GM12891 (cell line): Measurements from ENCODE around the gene IMPA2.

ENCODE experiments used
- DNase-seq: peaks from one replicate; pipeline ENCODE4 v3.0.0; 2011; ENCODE audit warnings: low spot score; ENCODE audit not compliant: insufficient read length
- FAIRE-seq: peaks from 2 replicates; lab custom pipeline; 2011; peaks lifted over from hg19 to GRCh38; lab: Jason Lieb, UNC
- PAX5 ChIP-seq: IDR thresholded peaks from 2 replicates; pipeline ENCODE4 v1.6.1; 2011; ENCODE audit warnings: low read length, moderate library complexity, mild to moderate bottlenecking; ENCODE audit not compliant: insufficient read depth, severe bottlenecking
- POLR2A ChIP-seq: IDR thresholded peaks from 2 replicates; pipeline ENCODE4 v1.6.1; 2011; ENCODE audit warnings: low read depth, low read length, control low read depth
- POLR2AphosphoS5 ChIP-seq: IDR thresholded peaks from 2 replicates; pipeline ENCODE4 v1.6.1; 2011; ENCODE audit warnings: low read depth, low read length, control low read depth
- POU2F2 ChIP-seq: IDR thresholded peaks from 2 replicates; pipeline ENCODE4 v1.6.1; 2011; ENCODE audit warnings: low read depth, mild to moderate bottlenecking, control low read depth, low read length, moderate library complexity
- SPI1 ChIP-seq: IDR thresholded peaks from 2 replicates; pipeline ENCODE4 v1.6.1; 2011; ENCODE audit warnings: low read depth, low read length, control low read depth
- TAF1 ChIP-seq: IDR thresholded peaks from 2 replicates; pipeline ENCODE4 v1.6.1; 2011; ENCODE audit warnings: low read depth, low read length, control low read depth

Gene IMPA2

DNA sequence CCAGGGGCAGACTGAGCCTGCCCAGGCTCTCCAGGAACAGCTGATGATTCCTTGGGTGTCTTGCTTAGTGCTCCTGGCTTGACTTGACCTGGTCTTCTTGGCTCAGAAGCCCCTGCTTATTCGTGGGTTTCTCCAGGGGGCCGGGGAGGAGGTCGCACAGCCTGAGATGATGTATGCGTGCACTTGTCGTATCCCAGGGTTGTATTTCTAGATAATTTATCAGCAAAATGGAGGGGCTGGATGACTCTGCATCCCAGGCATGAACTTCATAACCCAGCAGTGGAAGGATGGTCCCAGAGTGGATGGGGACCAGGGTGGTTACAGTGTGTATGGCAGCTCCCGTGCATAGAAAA, 25.2 kb downstream of the IMPA2 start:
- TF ChIP-seq SPI1 (no peak), PAX5 (no peak), POLR2AphosphoS5 (no peak), TAF1 (no peak), POLR2A (no peak), POU2F2 (no peak)
- FAIRE-seq = no peak

DNA sequence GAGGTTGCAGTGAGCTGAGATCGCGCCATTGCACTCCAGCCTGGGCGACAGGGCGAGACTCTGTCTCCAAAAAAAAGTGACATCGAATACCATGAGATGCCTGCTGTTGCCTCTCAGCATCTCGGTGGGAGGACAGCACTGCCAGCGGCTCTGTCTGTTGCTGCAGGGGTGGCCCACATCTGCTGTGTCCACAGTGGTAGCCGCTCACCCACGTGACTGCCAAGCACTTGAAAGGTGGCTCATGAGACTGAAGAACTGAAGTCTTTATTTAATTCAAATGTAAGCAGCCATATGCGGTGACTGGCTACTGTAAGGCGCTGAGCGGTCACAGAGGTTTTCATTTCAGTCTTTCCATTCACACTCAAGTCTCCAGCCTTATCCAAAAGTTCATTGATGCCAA, 25.8 kb downstream of the IMPA2 start:
- no peak for DNase-seq
- no peak for FAIRE-seq
- TF ChIP-seq SPI1 (no peak), PAX5 (no peak), POLR2A (no peak), TAF1 (no peak), POU2F2 (no peak), POLR2AphosphoS5 (no peak)

More for the DNA sequence above, 25.2 kb downstream of the IMPA2 start:
- DNase-seq = no peak

DNA sequence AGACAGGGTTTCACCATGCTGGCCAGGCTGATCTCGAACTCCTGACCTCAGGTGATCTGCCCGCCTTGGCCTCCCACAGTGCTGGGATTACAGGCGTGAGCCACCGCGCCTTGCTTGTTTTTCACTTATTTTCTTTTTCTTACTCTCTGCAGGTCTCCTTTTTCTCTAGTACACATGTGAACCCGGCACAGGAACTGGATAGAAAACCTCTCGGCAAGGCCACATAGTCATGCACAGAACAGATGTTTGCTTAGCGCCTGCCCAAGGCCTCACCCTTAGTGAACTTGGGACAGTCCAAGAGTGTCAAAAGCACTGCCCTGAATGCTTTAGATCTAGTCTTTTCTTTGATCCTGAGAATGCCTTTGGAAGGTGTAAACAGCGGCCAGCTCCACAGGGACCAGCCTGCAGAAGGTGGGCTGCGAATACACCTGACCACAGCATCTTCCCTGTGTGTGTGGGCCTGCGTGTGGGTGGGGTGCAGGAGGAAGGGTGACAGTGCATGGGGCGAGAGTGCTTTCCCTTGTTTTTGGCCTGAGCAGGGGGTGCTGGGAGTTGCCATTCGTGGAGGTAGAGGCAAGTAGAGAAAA, 27.0 kb downstream of the IMPA2 start:
- TF ChIP-seq TAF1 (no peak), POU2F2 (no peak), PAX5 (no peak), POLR2A (no peak)
- DNase-seq = no peak
- no peak for FAIRE-seq

DNA sequence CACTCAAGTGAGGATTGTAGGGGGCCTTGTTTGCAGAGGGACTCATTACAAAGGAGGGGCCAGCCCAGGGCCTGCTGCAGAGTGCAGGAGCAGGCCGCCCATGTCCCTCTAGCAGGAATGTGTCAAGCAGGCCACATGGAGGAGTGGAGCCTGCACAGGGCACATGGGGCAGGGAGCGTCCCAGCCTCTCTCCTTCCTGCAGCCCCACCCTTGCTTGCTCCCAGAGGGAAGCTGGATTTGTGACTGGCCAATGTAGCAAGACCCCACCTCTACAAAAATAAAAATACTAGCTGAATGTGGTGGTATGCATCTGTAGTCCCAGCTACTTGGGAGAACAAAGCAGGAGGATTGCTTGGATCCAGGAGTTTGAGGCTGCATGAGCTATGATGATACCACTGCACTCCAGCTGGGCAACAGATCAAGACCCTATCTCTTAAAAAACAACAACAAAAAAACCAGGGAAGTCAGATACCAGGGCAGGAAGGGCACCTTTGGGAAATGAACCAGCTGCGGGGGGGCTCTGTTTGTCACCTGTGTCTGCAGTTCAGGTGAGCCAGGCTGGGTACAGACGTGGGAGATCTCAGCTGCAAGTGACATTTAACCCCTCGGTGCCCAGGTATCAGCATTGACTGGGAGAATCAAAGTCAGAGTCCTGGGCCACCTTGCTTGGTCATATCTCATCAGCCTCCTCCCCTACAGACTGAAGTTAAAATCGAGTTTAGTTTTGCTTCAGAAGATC, 27.7 kb downstream of the IMPA2 start:
- DNase-seq (no peak), FAIRE-seq (no peak)
- TF ChIP-seq POLR2A (no peak), POU2F2 (no peak), PAX5 (no peak), TAF1 (no peak), SPI1 (no peak)

DNA sequence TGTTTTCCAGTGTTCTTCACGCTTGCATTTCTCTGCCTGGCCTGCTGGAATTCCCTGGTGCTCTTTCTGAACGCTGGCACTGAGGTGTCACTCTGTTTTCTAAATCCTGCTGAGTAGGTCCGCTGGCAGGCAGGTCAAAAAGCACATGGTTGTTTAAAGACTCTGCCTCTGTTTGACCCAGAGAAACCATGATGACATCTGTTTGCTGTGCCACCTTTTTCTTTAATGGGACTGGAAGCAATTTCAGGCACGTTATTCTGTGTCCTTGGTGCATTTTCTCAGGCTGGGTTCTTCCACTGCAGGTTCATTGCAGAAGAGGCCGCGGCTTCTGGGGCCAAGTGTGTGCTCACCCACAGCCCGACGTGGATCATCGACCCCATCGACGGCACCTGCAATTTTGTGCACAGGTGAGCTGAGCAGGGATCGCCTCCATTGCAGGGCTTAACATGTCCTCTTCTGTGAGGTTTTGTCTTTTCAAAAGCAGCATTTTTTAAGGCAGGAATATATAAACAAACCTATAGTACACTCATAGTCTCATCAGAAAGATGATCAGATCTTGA, 28.4 kb downstream of the IMPA2 start:
- FAIRE-seq = no peak
- DNase-seq = no peak
- TF ChIP-seq POU2F2 (no peak), PAX5 (no peak), POLR2A (no peak)

DNA sequence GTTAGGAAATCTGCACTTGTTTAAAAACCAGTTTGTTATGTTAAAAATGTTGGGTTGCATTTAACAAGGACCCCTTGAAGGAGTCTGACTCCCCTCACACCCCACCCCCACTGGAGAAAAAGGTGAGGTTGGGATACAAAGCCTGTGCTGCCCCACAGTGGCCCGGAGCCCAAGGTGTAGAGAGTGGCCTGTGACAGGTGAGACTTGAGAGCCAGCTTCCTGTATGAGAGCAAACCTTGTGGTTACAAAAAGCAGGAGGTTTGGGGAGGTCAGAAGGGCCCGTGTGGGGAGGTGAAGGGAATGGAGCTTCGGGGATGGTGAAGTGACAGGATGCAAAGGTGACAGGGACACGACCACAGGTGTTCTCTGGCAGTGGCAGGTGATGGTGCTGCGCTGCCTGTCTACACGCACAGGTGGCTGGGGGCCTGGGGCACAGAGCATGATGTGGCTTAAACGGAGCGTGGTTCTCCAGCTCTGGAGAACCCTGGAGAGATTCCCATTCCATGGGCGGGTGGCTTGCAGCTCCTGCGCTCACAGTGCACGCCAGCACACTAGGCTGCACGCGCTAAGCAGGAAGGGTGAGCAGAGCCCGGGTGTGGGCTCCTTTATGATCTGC, 29.0 kb downstream of the IMPA2 start:
- FAIRE-seq (no peak), DNase-seq (no peak)
- no peak for TF ChIP-seq POLR2A
- TF ChIP-seq PAX5 = no peak
- TF ChIP-seq POU2F2 = no peak

DNA sequence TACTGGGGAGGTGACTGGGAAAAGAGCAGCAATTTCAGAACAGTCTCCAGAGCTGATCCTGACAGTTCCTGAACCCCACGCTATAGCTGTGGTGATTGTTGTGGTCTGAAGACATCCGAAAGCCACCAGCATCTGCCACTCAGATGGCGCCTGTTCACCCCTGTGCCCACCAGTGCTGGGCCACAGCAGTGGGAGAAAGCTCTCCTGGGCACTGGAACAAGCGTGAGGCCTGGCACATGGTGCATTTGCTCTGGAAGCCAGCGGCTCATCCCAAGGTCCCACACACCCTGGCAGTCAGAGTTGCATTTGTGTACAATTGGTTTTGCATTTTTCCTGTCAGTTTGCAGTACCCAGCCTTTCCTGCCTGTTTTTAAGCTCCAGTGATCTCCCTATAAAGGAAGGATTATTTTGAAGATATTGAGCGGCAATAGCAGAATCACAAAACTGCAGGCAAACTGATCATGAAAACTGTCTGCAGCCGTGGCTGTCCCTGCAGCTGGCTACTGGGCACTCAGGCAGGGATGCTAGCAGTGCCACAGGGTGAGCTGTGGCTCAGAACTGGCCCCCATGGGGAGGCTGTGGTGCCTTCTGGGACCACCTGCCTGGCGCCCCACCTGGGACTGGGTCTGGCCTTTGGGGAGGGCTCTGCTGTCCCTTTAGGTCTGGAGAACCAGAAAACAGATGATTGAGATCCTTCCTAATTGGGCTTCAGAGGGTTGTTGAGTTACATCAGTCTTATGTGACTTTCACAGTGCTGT, 30.1 kb downstream of the IMPA2 start:
- TF ChIP-seq POLR2A (no peak), POLR2AphosphoS5 (no peak), SPI1 (no peak), POU2F2 (no peak)
- FAIRE-seq (no peak), DNase-seq (no peak)

DNA sequence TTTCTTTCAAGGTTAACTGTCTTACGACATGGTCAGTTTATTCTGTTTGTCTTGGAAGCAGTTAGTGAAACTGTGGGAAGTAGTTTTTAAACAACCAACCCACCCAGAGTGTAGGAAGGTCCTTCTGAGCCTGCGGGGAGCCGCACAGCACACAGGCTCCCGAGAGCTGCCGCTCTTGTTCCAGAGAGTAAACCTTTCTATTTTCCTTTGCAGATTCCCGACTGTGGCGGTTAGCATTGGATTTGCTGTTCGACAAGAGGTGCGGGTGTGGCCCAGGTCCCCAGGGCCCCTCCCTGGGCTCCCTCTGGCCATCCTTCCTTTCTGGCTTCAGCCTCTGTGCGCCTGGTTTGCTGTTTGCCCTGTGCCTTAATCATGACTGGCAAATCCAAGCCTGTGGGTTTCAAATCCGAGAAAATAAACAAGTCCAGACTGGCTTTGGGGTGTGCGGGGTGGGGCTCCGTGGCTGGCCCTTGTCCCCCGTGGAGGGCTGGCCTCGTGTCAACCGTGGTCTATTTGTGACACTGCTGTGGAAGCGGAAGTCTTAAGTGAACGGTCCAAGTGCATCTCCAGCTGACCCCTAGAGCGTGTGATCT, 30.7 kb downstream of the IMPA2 start:
- no peak for FAIRE-seq
- TF ChIP-seq POLR2A = no peak
- no peak for TF ChIP-seq PAX5
- no peak for TF ChIP-seq POLR2AphosphoS5
- TF ChIP-seq SPI1 = no peak
- no peak for TF ChIP-seq TAF1
- no peak for TF ChIP-seq POU2F2
- DNase-seq = no peak

DNA sequence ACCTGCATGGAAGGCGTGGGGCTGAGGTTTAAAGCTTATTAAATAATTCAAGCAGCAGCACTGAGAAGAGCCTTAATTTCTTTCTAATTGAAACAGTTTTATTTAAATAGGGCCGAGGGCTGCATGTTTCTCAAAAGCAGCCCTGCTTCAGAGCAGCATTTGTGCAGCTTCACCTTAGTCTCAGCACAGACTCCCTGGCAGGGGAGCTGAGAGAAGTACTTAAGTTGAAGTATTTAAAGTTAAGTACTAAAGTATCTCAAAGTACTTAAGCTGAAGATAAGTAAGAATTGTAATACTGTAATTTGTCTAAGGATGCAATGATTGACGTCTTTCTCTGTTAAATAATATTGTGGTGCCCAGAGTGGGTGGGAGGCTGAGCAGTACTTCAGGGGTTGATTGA, 31.4 kb downstream of the IMPA2 start:
- FAIRE-seq = no peak

More for the DNA sequence above, 31.4 kb downstream of the IMPA2 start:
- DNase-seq = no peak
- no peak for TF ChIP-seq POU2F2
- TF ChIP-seq PAX5 = no peak
- TF ChIP-seq SPI1 = no peak
- no peak for TF ChIP-seq TAF1
- no peak for TF ChIP-seq POLR2A
- TF ChIP-seq POLR2AphosphoS5 = no peak
